ENCODE results near the gene BMP2.
A peak's percentile ranks its signal among the peaks of the same experiment; 100 is the strongest.

DNA sequence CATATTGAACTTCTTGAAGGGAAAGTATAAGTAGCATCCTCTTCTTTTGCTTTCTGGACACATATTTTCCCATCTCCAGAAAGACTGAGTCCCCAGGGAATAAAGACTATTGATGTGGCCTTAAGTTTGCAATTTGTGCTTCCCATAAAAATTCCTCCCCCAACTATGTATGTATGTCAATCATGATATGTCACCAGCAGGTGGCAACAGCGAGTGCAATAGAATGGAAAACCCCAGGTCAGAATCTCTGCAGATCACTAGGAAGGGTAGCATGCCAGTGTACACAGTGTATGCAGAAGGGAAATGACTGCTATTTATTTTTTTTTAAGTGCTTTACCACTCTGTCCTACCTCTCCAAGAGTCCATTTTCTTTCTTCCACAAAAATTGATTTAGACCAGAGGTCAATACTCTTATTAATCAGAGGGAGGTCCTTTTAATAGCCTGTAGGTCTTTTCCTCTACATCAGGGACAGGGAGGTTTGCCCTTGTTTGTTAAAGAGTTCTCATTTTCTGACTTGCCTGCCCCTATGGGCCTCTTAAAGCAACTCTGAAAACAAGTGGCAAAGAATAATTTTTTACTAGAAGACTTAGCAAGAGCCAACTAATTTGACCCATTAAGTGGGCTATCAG is 61.4 kb downstream of the BMP2 start:
- TF ChIP-seq, protein P1, sequence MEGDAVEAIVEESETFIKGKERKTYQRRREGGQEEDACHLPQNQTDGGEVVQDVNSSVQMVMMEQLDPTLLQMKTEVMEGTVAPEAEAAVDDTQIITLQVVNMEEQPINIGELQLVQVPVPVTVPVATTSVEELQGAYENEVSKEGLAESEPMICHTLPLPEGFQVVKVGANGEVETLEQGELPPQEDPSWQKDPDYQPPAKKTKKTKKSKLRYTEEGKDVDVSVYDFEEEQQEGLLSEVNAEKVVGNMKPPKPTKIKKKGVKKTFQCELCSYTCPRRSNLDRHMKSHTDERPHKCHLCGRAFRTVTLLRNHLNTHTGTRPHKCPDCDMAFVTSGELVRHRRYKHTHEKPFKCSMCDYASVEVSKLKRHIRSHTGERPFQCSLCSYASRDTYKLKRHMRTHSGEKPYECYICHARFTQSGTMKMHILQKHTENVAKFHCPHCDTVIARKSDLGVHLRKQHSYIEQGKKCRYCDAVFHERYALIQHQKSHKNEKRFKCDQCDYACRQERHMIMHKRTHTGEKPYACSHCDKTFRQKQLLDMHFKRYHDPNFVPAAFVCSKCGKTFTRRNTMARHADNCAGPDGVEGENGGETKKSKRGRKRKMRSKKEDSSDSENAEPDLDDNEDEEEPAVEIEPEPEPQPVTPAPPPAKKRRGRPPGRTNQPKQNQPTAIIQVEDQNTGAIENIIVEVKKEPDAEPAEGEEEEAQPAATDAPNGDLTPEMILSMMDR (IDR thresholded peaks at IDR 0.05 in 4 of 5, conservative IDR thresholded peaks at IDR 0.05 in 1 of 5), result peak in 4 of 5 experiments; percentile 14 to 59 (median 48)
- no peak for TF ChIP-seq POLR2A (IDR thresholded peaks at IDR 0.05)

All from gastrocnemius medialis (tissue), 4 donors.